ENCODE results near the gene SCYGR7. TPM values are rescaled to one million over a fixed set of nuclear protein-coding genes. Genes with fewer than 3 reads are reported as not detected.
"Not testable (repeated sequence)": the region's sequence is repeated elsewhere in the genome, so short reads cannot be mapped to it uniquely, and the experiment has no call there.

Gene SCYGR7
- total RNA-seq, 2 experiments from 2014 or later, result not detected

DNA sequence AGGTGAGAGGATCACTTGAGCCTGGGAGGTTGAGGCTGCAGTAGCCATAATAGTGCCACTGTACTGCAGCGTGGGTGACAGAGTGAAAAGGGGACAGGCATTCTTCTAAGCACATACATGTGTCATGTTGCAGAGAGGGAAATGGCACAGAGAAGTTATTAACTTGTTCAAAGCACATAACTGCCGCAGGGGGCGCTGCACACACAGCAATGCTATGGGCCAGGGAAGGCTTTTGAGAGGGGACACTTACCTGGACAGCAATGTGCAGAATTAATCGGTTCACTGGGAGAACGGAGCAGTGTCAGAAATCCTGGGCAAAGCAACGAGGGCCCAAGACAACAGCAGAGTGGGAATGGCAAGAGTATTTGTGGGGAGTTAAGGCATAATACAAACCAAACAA is 19.9 kb downstream of the SCYGR7 start:
- H3K27ac Mint-ChIP-seq, result no peak overlapping the region
- TF ChIP-seq, protein P1, sequence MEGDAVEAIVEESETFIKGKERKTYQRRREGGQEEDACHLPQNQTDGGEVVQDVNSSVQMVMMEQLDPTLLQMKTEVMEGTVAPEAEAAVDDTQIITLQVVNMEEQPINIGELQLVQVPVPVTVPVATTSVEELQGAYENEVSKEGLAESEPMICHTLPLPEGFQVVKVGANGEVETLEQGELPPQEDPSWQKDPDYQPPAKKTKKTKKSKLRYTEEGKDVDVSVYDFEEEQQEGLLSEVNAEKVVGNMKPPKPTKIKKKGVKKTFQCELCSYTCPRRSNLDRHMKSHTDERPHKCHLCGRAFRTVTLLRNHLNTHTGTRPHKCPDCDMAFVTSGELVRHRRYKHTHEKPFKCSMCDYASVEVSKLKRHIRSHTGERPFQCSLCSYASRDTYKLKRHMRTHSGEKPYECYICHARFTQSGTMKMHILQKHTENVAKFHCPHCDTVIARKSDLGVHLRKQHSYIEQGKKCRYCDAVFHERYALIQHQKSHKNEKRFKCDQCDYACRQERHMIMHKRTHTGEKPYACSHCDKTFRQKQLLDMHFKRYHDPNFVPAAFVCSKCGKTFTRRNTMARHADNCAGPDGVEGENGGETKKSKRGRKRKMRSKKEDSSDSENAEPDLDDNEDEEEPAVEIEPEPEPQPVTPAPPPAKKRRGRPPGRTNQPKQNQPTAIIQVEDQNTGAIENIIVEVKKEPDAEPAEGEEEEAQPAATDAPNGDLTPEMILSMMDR (IDR thresholded peaks at IDR 0.05), result no peak
- H3K36me3 Mint-ChIP-seq (ENCODE audit: low read depth), result no peaks in the 10 kb centered on the region
- H3K4me3 Mint-ChIP-seq, result no peak overlapping the region
- DNase-seq (peak in 1 of 14 experiments; percentile 13), ATAC-seq (ENCODE audit: poor library complexity) (no peak)
- POLR2A ChIA-PET, result no interaction called here
- H3K9me3 Mint-ChIP-seq, result no peaks in the 10 kb centered on the region
- no peak overlapping the region for H3K27ac ChIP-seq (ENCODE audit: low read depth in 1 of 2, low read length in 2 of 2)
- H3K36me3 ChIP-seq (ENCODE audit: insufficient read depth, low read length), result no peaks in the 10 kb centered on the region
- H3K4me3 ChIP-seq (ENCODE audit: low read length), result no peak overlapping the region
- no peaks in the 10 kb centered on the region for H3K27me3 Mint-ChIP-seq
- intact Hi-C loops (cut with DNase I, micrococcal nuclease), result no loop called here
- no peaks in the 10 kb centered on the region for H3K4me1 ChIP-seq (ENCODE audit: insufficient read depth, low read length)
- CTCF ChIA-PET, result no interaction called here
- peaks cover 0 to 5% of the 10 kb centered on the region in 2 experiments for H3K9me3 ChIP-seq (ENCODE audit: control insufficient read depth in 1 of 2, insufficient read depth in 1 of 2, low read length in 2 of 2)
- H3K4me1 Mint-ChIP-seq (ENCODE audit: low read depth), result no peaks in the 10 kb centered on the region
- H3K27me3 ChIP-seq (ENCODE audit: control insufficient read depth in 1 of 2, insufficient read depth in 2 of 2, low read length in 2 of 2), result no peaks in the 10 kb centered on the region

DNA sequence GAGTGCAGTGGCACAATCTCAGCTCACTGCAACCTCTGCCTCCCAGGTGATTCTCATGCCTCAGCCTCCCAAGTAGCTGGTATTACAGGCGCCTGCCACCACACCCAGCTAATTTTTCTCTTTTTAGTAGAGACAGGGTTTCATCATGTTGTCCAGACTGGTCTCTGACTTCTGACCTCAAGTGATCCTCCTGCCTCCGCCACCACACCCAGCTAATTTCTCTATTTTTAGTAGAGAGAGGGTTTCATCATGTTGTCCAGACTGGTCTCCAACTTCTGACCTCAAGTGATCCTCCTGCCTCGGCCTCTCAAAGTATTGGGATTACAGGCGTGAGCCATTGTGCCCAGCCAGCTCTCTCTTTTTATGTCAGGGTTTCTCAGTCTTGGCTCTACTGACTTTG is 28.1 kb downstream of the SCYGR7 start:
- DNase-seq; H3K27ac Mint-ChIP-seq; H3K4me1 Mint-ChIP-seq (ENCODE audit: low read depth); H3K36me3 ChIP-seq (ENCODE audit: insufficient read depth, low read length); ATAC-seq (ENCODE audit: poor library complexity); H3K4me3 ChIP-seq (ENCODE audit: low read length); POLR2A ChIA-PET; H3K27ac ChIP-seq (ENCODE audit: low read depth in 1 of 2, low read length in 2 of 2); H3K36me3 Mint-ChIP-seq (ENCODE audit: low read depth); H3K4me1 ChIP-seq (ENCODE audit: insufficient read depth, low read length); H3K27me3 ChIP-seq (ENCODE audit: control insufficient read depth in 1 of 2, insufficient read depth in 2 of 2, low read length in 2 of 2); H3K27me3 Mint-ChIP-seq; H3K9me3 Mint-ChIP-seq; H3K9me3 ChIP-seq (ENCODE audit: control insufficient read depth in 1 of 2, insufficient read depth in 1 of 2, low read length in 2 of 2); intact Hi-C loops (cut with DNase I, micrococcal nuclease); H3K4me3 Mint-ChIP-seq: not testable (repeated sequence)
- CTCF ChIA-PET, result interaction anchor here (1.4 kb wide), 1 partner anchor 10 kb away, joined by 3 read pairs; no protein-coding TSS in a partner anchor

DNA sequence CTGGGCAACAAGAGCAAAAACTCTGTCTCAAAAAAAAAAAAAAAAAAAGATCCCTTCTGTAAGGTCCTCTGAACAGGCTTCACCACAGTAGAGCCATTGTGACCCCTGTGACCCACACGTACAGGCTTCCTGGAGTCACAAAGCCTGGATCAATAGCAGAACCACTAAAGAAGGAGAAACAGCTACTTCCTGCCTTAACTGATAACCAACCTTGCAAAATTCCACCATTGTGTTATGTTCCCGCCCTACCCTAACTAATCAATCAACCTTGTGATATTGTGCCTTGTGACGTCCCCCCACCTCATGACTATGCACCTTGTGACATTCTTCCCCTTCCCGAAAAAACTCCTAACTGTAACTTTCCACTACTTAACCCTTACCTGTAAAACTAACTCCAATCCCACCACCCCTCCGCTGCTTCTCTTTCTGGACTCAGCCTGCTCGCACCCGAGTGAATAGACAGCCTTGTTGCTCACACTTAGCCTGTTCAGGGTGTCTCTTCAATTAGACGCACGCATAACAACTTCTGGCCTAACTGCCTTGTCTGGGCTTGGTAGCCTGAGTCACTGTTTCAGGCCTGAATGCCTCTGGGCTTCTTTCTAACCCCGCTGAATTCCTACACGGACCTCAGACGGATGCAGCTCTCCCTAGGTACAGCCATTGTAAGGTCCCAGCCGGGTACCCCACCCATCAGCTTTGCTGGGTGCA is 31.4 kb downstream of the SCYGR7 start:
- no peak for ATAC-seq (ENCODE audit: poor library complexity)
- no peaks in the 10 kb centered on the region for H3K4me1 ChIP-seq (ENCODE audit: insufficient read depth, low read length)
- intact Hi-C loops (cut with DNase I, micrococcal nuclease), result loop anchor here (10.0 kb wide), 2 partner anchors 395 to 725 kb away; no protein-coding TSS in a partner anchor
- no peaks in the 10 kb centered on the region for H3K9me3 ChIP-seq (ENCODE audit: control insufficient read depth in 1 of 2, insufficient read depth in 1 of 2, low read length in 2 of 2)
- Mint-ChIP-seq H3K4me1 (ENCODE audit: low read depth) (no peaks in the 10 kb centered on the region), H3K27me3 (peaks cover 9% of the 10 kb centered on the region), H3K27ac (no peak overlapping the region), H3K4me3 (no peak overlapping the region), H3K9me3 (no peaks in the 10 kb centered on the region), H3K36me3 (ENCODE audit: low read depth) (no peaks in the 10 kb centered on the region)
- no peaks in the 10 kb centered on the region for H3K36me3 ChIP-seq (ENCODE audit: insufficient read depth, low read length)
- POLR2A ChIA-PET, result no interaction called here
- no peaks in the 10 kb centered on the region for H3K27me3 ChIP-seq (ENCODE audit: control insufficient read depth in 1 of 2, insufficient read depth in 2 of 2, low read length in 2 of 2)
- DNase-seq, result no peak
- no peak overlapping the region for H3K4me3 ChIP-seq (ENCODE audit: low read length)
- no peak overlapping the region for H3K27ac ChIP-seq (ENCODE audit: low read depth in 1 of 2, low read length in 2 of 2)
- TF ChIP-seq, protein P1 (IDR thresholded peaks at IDR 0.05), result no peak
- CTCF ChIA-PET, result no interaction called here

Measured in CD4-positive, alpha-beta T cell (primary cell).